C4-2B (cell line): Measurements from ENCODE around the gene XRRA1.

Experiments used
- ZFX ChIP-seq: fragments of 450-650 bp; IDR thresholded peaks from 2 replicates; pipeline ENCODE4 v1.6.1; 2017
- TF ChIP-seq, protein P1 (sequence below): fragments of 450-650 bp; conservative IDR thresholded peaks from 2 replicates; pipeline ENCODE4 v1.5.1; 2017; ENCODE audit warnings: mild to moderate bottlenecking

DNA sequence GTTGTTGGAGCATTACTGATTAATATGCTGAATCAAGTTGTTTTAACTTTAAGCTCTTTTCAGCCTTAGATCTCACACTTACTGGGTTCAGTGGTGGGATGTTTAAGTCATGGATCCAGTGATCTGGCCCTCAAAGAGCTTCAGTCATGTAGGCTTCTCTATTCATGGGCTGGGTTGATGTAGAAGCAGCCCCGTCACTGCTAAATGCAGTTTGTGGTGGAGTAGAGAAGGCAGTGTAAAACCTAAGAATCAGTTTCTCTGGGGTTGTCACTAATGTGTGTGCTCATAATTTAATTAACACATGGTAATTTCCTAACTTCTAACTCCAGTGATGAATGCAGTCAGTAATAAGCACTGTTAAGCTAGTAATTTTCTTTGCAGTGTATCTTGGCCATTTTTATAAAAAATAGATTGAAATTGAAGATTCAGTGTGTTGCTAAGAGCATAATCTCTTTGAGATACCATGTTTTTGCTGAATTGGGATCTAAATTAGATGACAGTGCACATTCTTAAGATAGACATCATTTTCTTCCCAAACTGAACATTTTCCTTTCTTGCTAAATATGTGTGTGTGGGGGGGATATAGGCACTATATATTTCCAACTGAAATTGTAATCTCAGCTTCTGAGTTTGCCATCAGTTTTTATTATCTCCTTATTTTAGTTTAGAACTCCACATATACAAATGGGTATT lies 9.2 kb upstream of the XRRA1 start:
- TF ChIP-seq, protein P1, sequence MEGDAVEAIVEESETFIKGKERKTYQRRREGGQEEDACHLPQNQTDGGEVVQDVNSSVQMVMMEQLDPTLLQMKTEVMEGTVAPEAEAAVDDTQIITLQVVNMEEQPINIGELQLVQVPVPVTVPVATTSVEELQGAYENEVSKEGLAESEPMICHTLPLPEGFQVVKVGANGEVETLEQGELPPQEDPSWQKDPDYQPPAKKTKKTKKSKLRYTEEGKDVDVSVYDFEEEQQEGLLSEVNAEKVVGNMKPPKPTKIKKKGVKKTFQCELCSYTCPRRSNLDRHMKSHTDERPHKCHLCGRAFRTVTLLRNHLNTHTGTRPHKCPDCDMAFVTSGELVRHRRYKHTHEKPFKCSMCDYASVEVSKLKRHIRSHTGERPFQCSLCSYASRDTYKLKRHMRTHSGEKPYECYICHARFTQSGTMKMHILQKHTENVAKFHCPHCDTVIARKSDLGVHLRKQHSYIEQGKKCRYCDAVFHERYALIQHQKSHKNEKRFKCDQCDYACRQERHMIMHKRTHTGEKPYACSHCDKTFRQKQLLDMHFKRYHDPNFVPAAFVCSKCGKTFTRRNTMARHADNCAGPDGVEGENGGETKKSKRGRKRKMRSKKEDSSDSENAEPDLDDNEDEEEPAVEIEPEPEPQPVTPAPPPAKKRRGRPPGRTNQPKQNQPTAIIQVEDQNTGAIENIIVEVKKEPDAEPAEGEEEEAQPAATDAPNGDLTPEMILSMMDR: no peak
- TF ChIP-seq ZFX: no peak
